HFFc6 (cell line): ENCODE results near the gene DKKL1. TPM values are rescaled to one million over a fixed set of nuclear protein-coding genes. Genes with fewer than 3 reads are reported as not detected.

Source experiments
- DNase-seq: peaks from one replicate; pipeline ENCODE4 v3.0.0-alpha.2; 2018
- H3K27ac Mint-ChIP-seq: 2 replicates; pipeline ENCODE4 v1.8.0; 2020; ENCODE audit warnings: mild to moderate bottlenecking, mixed read lengths
- H3K27me3 Mint-ChIP-seq: 2 replicates; pipeline ENCODE4 v1.8.0; 2021; ENCODE audit warnings: mild to moderate bottlenecking, moderate library complexity, mixed read lengths; ENCODE audit not compliant: insufficient read depth
- H3K36me3 Mint-ChIP-seq: 2 replicates; pipeline ENCODE4 v1.8.0; 2021; ENCODE audit warnings: low read depth, mixed read lengths
- H3K4me1 Mint-ChIP-seq: 2 replicates; pipeline ENCODE4 v1.8.0; 2020; ENCODE audit warnings: low read depth, mixed read lengths
- H3K4me3 Mint-ChIP-seq: 2 replicates; pipeline ENCODE4 v1.8.0; 2020; ENCODE audit warnings: mild to moderate bottlenecking, moderate library complexity, mixed read lengths
- H3K9me3 Mint-ChIP-seq: 2 replicates; pipeline ENCODE4 v1.8.0; 2020; ENCODE audit warnings: mild to moderate bottlenecking, mixed read lengths
- CTCF ChIP-seq: fragments of 200-600 bp; sonication (generic); IDR thresholded peaks from 2 replicates; pipeline ENCODE4 v1.5.0; 2021; ENCODE audit warnings: antibody characterized with exemption, mild to moderate bottlenecking
- total RNA-seq, 6 experiments: library from RNA; stranded (reverse); fragmentation: NEBNext Ultra II Directional; extraction: Animal tissue kit (Norgen Biotek cat#: 25700); gene quantifications; 2 replicates in 1 of 6; 3 replicates in 5 of 6; pipeline ENCODE4 v1.2.3, GENCODE V29; 2021

Gene DKKL1
- total RNA-seq, 6 experiments from 2014 or later = not detected

DNA sequence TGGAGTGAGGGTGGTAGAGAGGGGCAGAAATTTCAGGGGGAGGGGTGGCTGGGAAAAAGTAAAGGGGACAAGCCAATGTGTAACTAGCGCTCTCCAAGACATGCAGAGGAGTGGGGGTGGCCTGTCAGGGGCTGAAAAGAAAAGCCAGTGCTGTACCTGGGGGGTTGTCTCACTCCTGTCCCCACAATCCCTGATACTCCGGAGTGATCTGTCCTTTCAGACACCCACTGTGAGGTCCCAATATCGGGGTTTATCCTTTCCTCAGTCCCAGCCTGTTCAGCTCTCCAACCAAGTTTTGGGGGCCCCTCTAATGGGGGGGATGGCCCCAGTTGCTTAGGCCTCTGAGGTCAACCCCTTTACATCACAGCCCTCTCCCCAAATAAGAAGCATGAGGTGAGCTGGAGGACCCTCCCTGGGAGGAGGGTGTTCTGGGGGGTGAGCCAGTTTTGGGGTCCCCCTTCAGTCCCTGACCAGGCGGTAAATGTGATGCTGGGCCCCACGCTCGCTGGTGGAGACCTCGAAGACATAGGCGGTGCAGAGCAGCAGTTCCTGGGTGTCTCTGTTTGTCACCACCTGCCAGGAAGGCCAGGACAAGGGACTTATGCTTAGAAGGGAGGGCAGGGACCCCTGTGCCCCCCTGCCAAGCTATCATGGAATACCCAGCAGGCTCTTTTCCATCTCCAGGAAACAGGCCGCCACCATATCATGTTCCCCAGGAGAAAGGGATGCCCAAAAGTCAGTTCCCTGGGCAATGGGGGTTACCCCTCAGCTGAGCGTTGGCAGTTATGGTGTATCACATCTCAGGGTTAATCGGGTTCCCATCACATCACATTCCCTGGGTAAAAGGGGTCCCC lies 22.6 kb upstream of the DKKL1 start:
- H3K27ac Mint-ChIP-seq = no peak overlapping the region
- TF ChIP-seq CTCF = no peak
- peaks cover 11% of the 10 kb centered on the region for H3K27me3 Mint-ChIP-seq

DNA sequence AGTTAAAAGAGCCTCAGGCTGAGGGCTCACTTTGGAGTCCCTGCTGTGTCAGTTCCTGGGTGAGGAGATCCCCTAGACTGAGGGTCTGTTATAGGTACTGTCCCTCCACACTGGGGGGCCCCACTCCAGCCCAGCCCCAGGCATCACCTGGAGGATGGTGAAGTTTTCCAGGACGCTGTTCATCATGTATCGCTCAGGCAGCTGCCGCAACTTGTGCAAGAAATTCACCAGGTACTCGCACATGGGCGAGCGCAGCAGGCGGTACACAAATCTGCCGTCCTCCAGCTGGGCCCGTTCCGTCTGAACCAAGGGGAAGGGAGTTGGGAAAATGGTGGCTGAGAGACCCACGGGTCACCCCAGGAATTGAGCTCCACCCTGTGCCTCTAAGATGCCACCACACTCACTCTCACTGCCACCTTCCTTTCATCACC lies 21.4 kb upstream of the DKKL1 start:
- TF ChIP-seq CTCF = no peak
- no peak for DNase-seq
- no peaks in the 10 kb centered on the region for H3K9me3 Mint-ChIP-seq
- peaks cover 11% of the 10 kb centered on the region for H3K27me3 Mint-ChIP-seq
- peaks cover 25% of the 10 kb centered on the region for H3K36me3 Mint-ChIP-seq
- H3K27ac Mint-ChIP-seq = no peak overlapping the region
- no peaks in the 10 kb centered on the region for H3K4me1 Mint-ChIP-seq
- no peak overlapping the region for H3K4me3 Mint-ChIP-seq

More for the DNA sequence above, 22.6 kb upstream of the DKKL1 start:
- no peaks in the 10 kb centered on the region for H3K4me1 Mint-ChIP-seq
- no peaks in the 10 kb centered on the region for H3K9me3 Mint-ChIP-seq
- H3K36me3 Mint-ChIP-seq = peaks cover 25% of the 10 kb centered on the region
- no peak overlapping the region for H3K4me3 Mint-ChIP-seq
- DNase-seq = no peak

DNA sequence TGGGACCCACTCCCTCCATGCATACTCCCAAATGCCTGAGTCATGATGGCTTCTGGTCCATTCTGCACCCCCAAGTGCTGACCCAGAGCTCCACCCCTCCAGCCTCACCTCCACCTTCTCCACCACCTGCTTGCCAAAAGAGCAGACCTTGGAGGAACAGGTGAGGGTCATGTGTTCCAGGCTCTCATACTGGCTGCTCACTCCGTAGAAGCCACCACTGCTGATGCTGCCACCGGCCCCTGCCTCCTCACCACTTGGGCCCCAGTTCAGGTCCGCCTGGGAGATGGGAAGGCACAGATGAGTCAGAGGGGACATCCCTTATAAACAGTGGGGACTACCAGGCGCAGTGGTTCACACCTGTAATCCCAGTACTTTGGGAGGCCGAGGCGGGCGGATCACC lies 20.6 kb upstream of the DKKL1 start:
- H3K36me3 Mint-ChIP-seq = peaks cover 32% of the 10 kb centered on the region
- no peaks in the 10 kb centered on the region for H3K9me3 Mint-ChIP-seq
- no peak for DNase-seq
- no peak for TF ChIP-seq CTCF
- no peaks in the 10 kb centered on the region for H3K4me1 Mint-ChIP-seq
- peaks cover 11% of the 10 kb centered on the region for H3K27me3 Mint-ChIP-seq
- H3K4me3 Mint-ChIP-seq = no peak overlapping the region
- H3K27ac Mint-ChIP-seq = no peak overlapping the region

DNA sequence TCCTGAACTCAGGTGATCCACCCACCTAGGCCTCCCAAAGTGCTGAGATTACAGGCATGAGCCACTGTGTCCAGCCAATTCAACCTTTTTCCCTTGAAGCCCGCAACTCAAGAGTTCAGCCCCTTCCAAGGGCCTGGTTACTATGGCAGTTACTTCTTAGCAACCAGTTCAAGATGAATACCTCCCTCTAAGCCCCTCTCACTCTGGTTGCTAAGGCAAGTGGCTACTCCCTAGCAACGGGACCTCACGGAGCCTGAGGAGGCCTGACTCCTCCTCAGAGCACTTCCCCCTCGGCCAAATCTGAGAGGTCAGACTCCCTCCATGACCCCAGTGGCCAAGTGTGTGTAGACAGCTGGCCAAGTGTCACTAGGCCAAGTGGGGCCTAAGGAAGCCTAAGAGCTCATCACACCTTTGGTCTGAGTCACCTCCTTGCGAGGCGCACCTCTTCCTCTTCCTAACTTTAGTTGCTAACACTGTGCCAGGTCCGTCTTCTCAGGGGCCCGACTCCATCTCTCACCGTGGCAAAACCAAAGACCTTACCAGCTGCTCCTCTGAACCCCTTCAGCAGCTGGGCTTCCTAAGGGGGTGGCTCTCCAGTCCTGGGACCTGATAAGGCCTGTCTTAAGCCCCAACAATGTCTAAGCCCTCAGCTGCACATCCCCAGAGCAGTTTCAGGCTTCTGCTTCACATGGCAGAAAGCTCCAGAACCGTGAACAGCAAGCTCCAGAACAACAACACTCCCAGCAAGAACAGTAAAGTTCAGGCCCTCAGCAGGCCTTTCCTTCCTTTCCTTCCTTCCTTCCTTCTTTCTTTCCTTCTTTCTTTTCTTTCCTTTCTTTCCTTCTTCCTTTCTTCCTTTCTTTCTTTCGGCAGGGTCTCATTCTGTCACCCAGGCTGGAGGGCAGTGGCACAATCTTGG lies 18.9 kb upstream of the DKKL1 start:
- Mint-ChIP-seq H3K9me3 (no peaks in the 10 kb centered on the region), H3K4me3 (no peak overlapping the region), H3K27me3 (peaks cover 5% of the 10 kb centered on the region), H3K36me3 (peaks cover 40% of the 10 kb centered on the region), H3K27ac (no peak overlapping the region; the same call in 1 of the 2 replicates), H3K4me1 (no peaks in the 10 kb centered on the region)
- TF ChIP-seq CTCF = no peak
- no peak for DNase-seq

DNA sequence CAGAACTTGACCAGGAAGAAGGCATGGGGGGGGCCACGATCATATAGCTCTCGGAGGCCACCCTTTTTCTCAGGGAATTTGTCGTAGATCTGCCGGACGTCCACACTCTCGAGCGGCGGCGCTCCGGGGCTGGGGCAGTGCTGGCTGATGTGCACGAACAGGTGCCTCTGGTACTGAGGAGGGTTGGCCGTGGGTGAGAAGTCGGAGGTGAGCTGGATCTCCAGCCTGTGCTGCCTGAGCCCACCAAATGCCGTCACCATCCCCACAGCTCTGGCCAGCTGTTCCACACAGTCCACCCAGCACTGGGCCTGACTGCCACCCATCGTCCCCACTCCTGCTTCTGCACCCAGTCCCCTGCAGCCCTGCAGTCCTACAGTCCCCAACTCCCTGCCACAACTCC lies 16.5 kb upstream of the DKKL1 start:
- H3K27me3 Mint-ChIP-seq = peaks cover 2% of the 10 kb centered on the region
- H3K9me3 Mint-ChIP-seq = no peaks in the 10 kb centered on the region
- H3K36me3 Mint-ChIP-seq = peaks cover 37% of the 10 kb centered on the region
- no peaks in the 10 kb centered on the region for H3K4me1 Mint-ChIP-seq
- no peak overlapping the region for H3K27ac Mint-ChIP-seq
- no peak for DNase-seq
- no peak overlapping the region for H3K4me3 Mint-ChIP-seq
- no peak for TF ChIP-seq CTCF
